ENCODE measurements around the gene ARTN. TPM values are rescaled to one million over a fixed set of nuclear protein-coding genes. Genes with fewer than 3 reads are reported as not detected.

Gene ARTN
- total RNA-seq, 4 donors from 2014 or later, result 0.19 to 0.72 (median 0.63) TPM; not detected in 1

GRCh38 chr1:43984855-43985254 is 51.3 kb downstream of the ARTN start:
- no peak for DNase-seq (ENCODE audit: low spot score)
- no peak for TF ChIP-seq CTCF (IDR thresholded peaks at IDR 0.05)
- ATAC-seq (ENCODE audit: low FRiP score), result no peak

- ATAC-seq (ENCODE audit: low FRiP score) (no peak), DNase-seq (ENCODE audit: low spot score) (no peak)
- TF ChIP-seq CTCF (IDR thresholded peaks at IDR 0.05), result no peak
Observed at GRCh38 chr1:43985984-43986595, 52.5 kb downstream of the ARTN start.

- no peak for DNase-seq (ENCODE audit: low spot score)
- no peak for TF ChIP-seq CTCF (IDR thresholded peaks at IDR 0.05)
- ATAC-seq (ENCODE audit: low FRiP score), result no peak
Observed at GRCh38 chr1:43986712-43987111, 53.1 kb downstream of the ARTN start.

Other genes starting within 250 kb of the ARTN start
- 10 to 100 TPM; 13.4 to 23.9 (median 20.1) TPM for gene ST3GAL3, start 226.3 kb upstream of the ARTN start, total RNA-seq
- gene IPO13, start 13.1 kb downstream of the ARTN start, total RNA-seq, result 10 to 100 TPM; 18.7 to 23.2 (median 21.1) TPM
- 10 to 100 TPM; 18.1 to 67.5 (median 23.1) TPM for gene DPH2, start 36.2 kb downstream of the ARTN start, total RNA-seq
- 100 to 1,000 TPM; 111 to 223 (median 139) TPM for gene ATP6V0B, start 41.2 kb downstream of the ARTN start, total RNA-seq
- 10 to 100 TPM; 20.3 to 67.9 (median 42.6) TPM for gene B4GALT2, start 45.4 kb downstream of the ARTN start, total RNA-seq
- gene CCDC24, start 57.8 kb downstream of the ARTN start, total RNA-seq, result 1 to 10 TPM; 2.3 to 3.6 (median 2.8) TPM
- 1 to 10 TPM in 3 of 4 donors, under 1 TPM in 1; 0.31 to 7.4 (median 4.0) TPM for gene SLC6A9, start 97.7 kb downstream of the ARTN start, total RNA-seq
- gene KLF17, start 185.0 kb downstream of the ARTN start, total RNA-seq, result under 1 TPM in 1 of 4 donors, not detected in 3; 0.24 TPM
- not detected for gene KLF18, start 207.8 kb downstream of the ARTN start, total RNA-seq